ENCODE results near the gene GRK2. TPM values are rescaled to one million over a fixed set of nuclear protein-coding genes. Genes with fewer than 3 reads are reported as not detected.
A peak's percentile ranks its signal among the peaks of the same experiment; 100 is the strongest.

The GRK2 gene
- total RNA-seq, 2 donors from 2014 or later, result 51.6 to 52.6 TPM

- intact Hi-C loops (cut with DNase I), result no loop called here
- ATAC-seq, result no peak
- DNase-seq, result peak; percentile 9
These were observed 12.8 kb downstream of the GRK2 start for GRCh38 chr11:67278939-67279588.

GRCh38 chr11:67279589-67280340, 13.5 kb downstream of the GRK2 start:
- intact Hi-C loops (cut with DNase I), result no loop called here
- DNase-seq, result peak; percentile 20

GRCh38 chr11:67280341-67280787, 14.1 kb downstream of the GRK2 start:
- no peak for ATAC-seq

More at GRCh38 chr11:67279589-67280340, 13.5 kb downstream of the GRK2 start:
- no peak for ATAC-seq

GRCh38 chr11:67280788-67281551, 14.7 kb downstream of the GRK2 start:
- intact Hi-C loops (cut with DNase I), result no loop called here
- DNase-seq (peak; percentile 22), ATAC-seq (no peak)

More at GRCh38 chr11:67280341-67280787, 14.1 kb downstream of the GRK2 start:
- intact Hi-C loops (cut with DNase I), result no loop called here
- peak; percentile 13 for DNase-seq

GRCh38 chr11:67281552-67282150, 15.4 kb downstream of the GRK2 start:
- DNase-seq (no peak), ATAC-seq (no peak)
- intact Hi-C loops (cut with DNase I), result no loop called here

GRCh38 chr11:67282155-67282875, 16.0 kb downstream of the GRK2 start:
- no peak for ATAC-seq
- intact Hi-C loops (cut with DNase I), result no loop called here
- peak; percentile 17 for DNase-seq

- DNase-seq (peak; percentile 21), ATAC-seq (no peak)
- intact Hi-C loops (cut with DNase I), result no loop called here
These were observed 16.7 kb downstream of the GRK2 start for GRCh38 chr11:67282876-67283371.

- peak; percentile 34 for DNase-seq
- peak in 1 of 2 donors; percentile 13 for ATAC-seq
- intact Hi-C loops (cut with DNase I), result no loop called here
These were observed 17.2 kb downstream of the GRK2 start for GRCh38 chr11:67283481-67283963.

GRCh38 chr11:67284811-67285540, 18.7 kb downstream of the GRK2 start:
- intact Hi-C loops (cut with DNase I), result no loop called here
- peak; percentile 21 for DNase-seq
- ATAC-seq, result no peak

- ATAC-seq, result no peak
- DNase-seq, result peak; percentile 26
- intact Hi-C loops (cut with DNase I), result no loop called here
These were observed 19.5 kb downstream of the GRK2 start for GRCh38 chr11:67285541-67286498.

- intact Hi-C loops (cut with DNase I), result no loop called here
- ATAC-seq, result no peak
- DNase-seq, result peak; percentile 30
These were observed 20.5 kb downstream of the GRK2 start for GRCh38 chr11:67286621-67287333.

GRCh38 chr11:67287355-67288197, 21.3 kb downstream of the GRK2 start:
- ATAC-seq, result no peak
- intact Hi-C loops (cut with DNase I), result no loop called here
- peak; percentile 18 for DNase-seq

- ATAC-seq (no peak), DNase-seq (no peak)
- intact Hi-C loops (cut with DNase I), result no loop called here
These were observed 21.9 kb downstream of the GRK2 start for GRCh38 chr11:67288198-67288451.

- peak; percentile 92 for DNase-seq
- intact Hi-C loops (cut with DNase I), result no loop called here
- peak; percentile 86 to 88 for ATAC-seq
These were observed 22.4 kb downstream of the GRK2 start for GRCh38 chr11:67288452-67289225.

GRCh38 chr11:67289226-67289650, 23.0 kb downstream of the GRK2 start, which contains the start of gene ANKRD13D:
ANKRD13D (plus strand) TSS chr11:67289303; CDS start chr11:67289461, 158 bp downstream.
- ATAC-seq (no peak), DNase-seq (no peak)
- intact Hi-C loops (cut with DNase I), result no loop called here

All from left cardiac atrium (tissue), 4 donors.